C4-2B (cell line): Measurements from ENCODE around the gene RPS26.

Experiments used
- CTCF ChIP-seq: fragments of 450-650 bp; conservative IDR thresholded peaks from 2 replicates; pipeline ENCODE4 v1.5.1; 2017; ENCODE audit warnings: mild to moderate bottlenecking
- ZFX ChIP-seq: fragments of 450-650 bp; IDR thresholded peaks from 2 replicates; pipeline ENCODE4 v1.6.1; 2017

DNA sequence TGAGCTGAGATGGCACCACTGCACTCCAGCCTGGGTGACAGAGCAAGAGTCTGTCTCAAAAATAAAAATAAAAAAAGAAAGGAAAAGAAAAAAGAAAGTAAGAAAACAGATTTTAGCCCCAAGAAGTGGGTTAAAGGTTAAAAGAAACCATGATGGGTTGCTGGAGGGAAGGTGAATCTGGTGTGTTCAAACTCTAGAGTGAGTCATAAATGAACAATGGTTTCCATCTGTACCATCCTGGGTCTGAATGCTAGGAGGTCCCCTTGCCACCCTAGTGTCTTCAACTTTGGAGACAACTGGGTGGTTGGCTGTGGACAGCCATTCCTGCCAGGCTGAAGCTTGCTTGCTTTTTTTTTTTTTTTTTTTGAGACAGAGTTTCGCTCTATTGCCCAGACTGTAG, 1.6 kb upstream of the RPS26 start:
- TF ChIP-seq CTCF, result no peak
- no peak for TF ChIP-seq ZFX
